Esophagus squamous epithelium (tissue), 5 donors: Measurements from ENCODE around the gene PKN2. TPM values are rescaled to one million over a fixed set of nuclear protein-coding genes. Genes with fewer than 3 reads are reported as not detected.
A peak's percentile ranks its signal among the peaks of the same experiment; 100 is the strongest.

ENCODE experiments used
- DNase-seq: peaks from one replicate; lab custom pipeline; 2025; lab: John Stamatoyannopoulos, UW
- H3K27ac ChIP-seq, 4 donors: fragments of 200-600 bp; sonication (generic); one replicate each; pipeline ENCODE4 v1.5.1; 2016 to 2019; ENCODE audit warnings: mild to moderate bottlenecking in 1 of 4
- H3K27me3 ChIP-seq, 4 donors: fragments of 200-600 bp; sonication (generic); 1 replicate in 3 of 4; 2 replicates in 1 of 4; pipeline versions ENCODE4 v1.5.1 to v1.6.0; 2017 to 2021; ENCODE audit warnings: antibody characterized with exemption in 1 of 4
- H3K36me3 ChIP-seq, 3 donors: fragments of 200-600 bp; sonication (generic); one replicate each; pipeline ENCODE4 v1.5.1; 2016 to 2019
- H3K4me1 ChIP-seq, 3 donors: fragments of 200-600 bp; sonication (generic); one replicate each; pipeline ENCODE4 v1.5.1; 2017 to 2019
- H3K4me3 ChIP-seq, 4 donors: fragments of 200-600 bp; sonication (generic); 1 replicate in 3 of 4; 2 replicates in 1 of 4; pipeline ENCODE4 v1.5.1; 2016 to 2019; ENCODE audit warnings: mild to moderate bottlenecking in 2 of 4, moderate library complexity in 1 of 4
- H3K9me3 ChIP-seq, 3 donors: fragments of 200-600 bp; sonication (generic); one replicate each; pipeline ENCODE4 v1.5.1; 2016 to 2019
- CTCF ChIP-seq, 6 experiments: fragments of 450-650 bp in 4 of 6; fragments of 200-600 bp in 2 of 6; sonication (generic) in 2 of 6; IDR thresholded peaks; one replicate each; pipeline ENCODE4 v1.5.1; 2016 to 2019; ENCODE audit warnings: antibody characterized with exemption in 6 of 6, mild to moderate bottlenecking in 4 of 6, moderate library complexity in 4 of 6
- POLR2A ChIP-seq, 4 donors: fragments of 450-650 bp; IDR thresholded peaks; one replicate each; pipeline ENCODE4 v1.6.1; 2017; ENCODE audit warnings: antibody characterized with exemption in 4 of 4, mild to moderate bottlenecking in 4 of 4, moderate library complexity in 3 of 4
- WGBS, 2 donors: methylation state at CpG; one replicate each; pipeline ENCODE4 v1.1.5; 2018; 5-methylcytosine and 5-hydroxymethylcytosine counted together
- intact Hi-C: fragments of 100-400 bp; cut with DNase I; formaldehyde crosslinking; loops from one replicate; pipeline ENCODE4 v1.15.0; 2022
- total RNA-seq, 4 donors: library from RNA; depleted of rRNA; stranded (reverse); fragments of >200 nt; gene quantifications; one replicate each; pipeline ENCODE4 v1.1.0, GENCODE V29; 2016
- donor health status: DM: yes; HTN: yes; CAD: no.

PKN2 gene
- total RNA-seq, 4 donors from 2014 or later: 26.1 to 54.0 (median 34.8) TPM

- 70 to 84% methylated on average over 2 of the region's 2 CpGs for WGBS, 2 donors
- intact Hi-C loops: no loop called here
- Histone ChIP-seq H3K9me3 (peaks cover 0 to 7% (median 6%) of the 10 kb centered on the region in 3 donors), H3K36me3 (peaks cover 0 to 94% (median 0%) of the 10 kb centered on the region in 3 donors), H3K27ac (no peak overlapping the region), H3K27me3 (no peaks in the 10 kb centered on the region), H3K4me3 (no peak overlapping the region), H3K4me1 (no peaks in the 10 kb centered on the region)
- TF ChIP-seq POLR2A (IDR thresholded peaks at IDR 0.05) (no peak), CTCF (IDR thresholded peaks at IDR 0.05) (no peak)
- no peak for DNase-seq
Observed at GRCh38 chr1:88799491-88799890, 115.4 kb downstream of the PKN2 start.

- no peaks in the 10 kb centered on the region for H3K27me3 ChIP-seq
- H3K4me3 ChIP-seq: no peak overlapping the region
- DNase-seq: no peak
- no peak overlapping the region for H3K27ac ChIP-seq
- peak in 5 of 6 experiments; percentile 20 to 51 (median 41) for TF ChIP-seq CTCF (IDR thresholded peaks at IDR 0.05)
- TF ChIP-seq POLR2A (IDR thresholded peaks at IDR 0.05): no peak
- H3K36me3 ChIP-seq: peaks cover 0 to 94% (median 0%) of the 10 kb centered on the region in 3 donors
- H3K9me3 ChIP-seq: peaks cover 0 to 7% (median 6%) of the 10 kb centered on the region in 3 donors
- intact Hi-C loops: no loop called here
- H3K4me1 ChIP-seq: no peaks in the 10 kb centered on the region
- WGBS, 2 donors: 82 to 84% methylated on average over 5 of the region's 5 CpGs
Observed at GRCh38 chr1:88800382-88801051, 116.4 kb downstream of the PKN2 start.

- peaks cover 3 to 94% (median 6%) of the 10 kb centered on the region in 3 donors for H3K36me3 ChIP-seq
- no peaks in the 10 kb centered on the region for H3K27me3 ChIP-seq
- WGBS, 2 donors: 89 to 97% methylated on average over 9 of the region's 9 CpGs
- H3K9me3 ChIP-seq: peaks cover 0 to 7% (median 6%) of the 10 kb centered on the region in 3 donors
- DNase-seq: no peak
- intact Hi-C loops: no loop called here
- H3K4me1 ChIP-seq: no peaks in the 10 kb centered on the region
- H3K27ac ChIP-seq: peak overlapping the region in 3 of 4 donors; percentile 13 to 34 (median 14)
- no peak for TF ChIP-seq POLR2A (IDR thresholded peaks at IDR 0.05)
- TF ChIP-seq CTCF (IDR thresholded peaks at IDR 0.05): no peak
- H3K4me3 ChIP-seq: no peak overlapping the region
Observed at GRCh38 chr1:88801575-88802208, 117.6 kb downstream of the PKN2 start.

- intact Hi-C loops: no loop called here
- Histone ChIP-seq H3K9me3 (peaks cover 0 to 7% (median 6%) of the 10 kb centered on the region in 3 donors), H3K4me3 (no peak overlapping the region), H3K27ac (peak overlapping the region in 3 of 4 donors; percentile 13 to 34 (median 14)), H3K36me3 (peaks cover 4 to 94% (median 6%) of the 10 kb centered on the region in 3 donors), H3K27me3 (no peaks in the 10 kb centered on the region), H3K4me1 (no peaks in the 10 kb centered on the region)
- WGBS, 2 donors: 81 to 83% methylated on average over 5 to 7 of the region's 7 CpGs
- no peak for DNase-seq
- TF ChIP-seq POLR2A (IDR thresholded peaks at IDR 0.05) (no peak), CTCF (IDR thresholded peaks at IDR 0.05) (no peak)
Observed at GRCh38 chr1:88802404-88802803, 118.3 kb downstream of the PKN2 start.

- TF ChIP-seq POLR2A (IDR thresholded peaks at IDR 0.05) (no peak), CTCF (IDR thresholded peaks at IDR 0.05) (no peak)
- no peaks in the 10 kb centered on the region for H3K27me3 ChIP-seq
- intact Hi-C loops: no loop called here
- WGBS, 2 donors: 69 to 83% methylated on average over 2 of the region's 2 CpGs
- H3K4me1 ChIP-seq: no peaks in the 10 kb centered on the region
- peak overlapping the region in 1 of 4 donors; percentile 34 for H3K27ac ChIP-seq
- no peak overlapping the region for H3K4me3 ChIP-seq
- no peak for DNase-seq
- peaks cover 4 to 94% (median 6%) of the 10 kb centered on the region in 3 donors for H3K36me3 ChIP-seq
- peaks cover 0 to 7% (median 6%) of the 10 kb centered on the region in 3 donors for H3K9me3 ChIP-seq
Observed at GRCh38 chr1:88802950-88803349, 118.9 kb downstream of the PKN2 start.
